Uterus (tissue), 2 donors: ENCODE measurements around the gene TMEM59.

Experiments used
- POLR2A ChIP-seq, 2 donors: fragments of 450-650 bp; IDR thresholded peaks; one replicate each; pipeline ENCODE4 v1.6.1; 2016; ENCODE audit warnings: antibody characterized with exemption in 2 of 2, mild to moderate bottlenecking in 1 of 2, moderate library complexity in 1 of 2
- TF ChIP-seq, protein P1 (sequence below), 4 experiments: fragments of 200-600 bp in 2 of 4; fragments of 450-650 bp in 2 of 4; sonication (generic) in 2 of 4; IDR thresholded peaks; one replicate each; pipeline ENCODE4 v1.5.1; 2016 to 2019; ENCODE audit warnings: antibody characterized with exemption in 4 of 4, mild to moderate bottlenecking in 2 of 4, moderate library complexity in 1 of 4

DNA sequence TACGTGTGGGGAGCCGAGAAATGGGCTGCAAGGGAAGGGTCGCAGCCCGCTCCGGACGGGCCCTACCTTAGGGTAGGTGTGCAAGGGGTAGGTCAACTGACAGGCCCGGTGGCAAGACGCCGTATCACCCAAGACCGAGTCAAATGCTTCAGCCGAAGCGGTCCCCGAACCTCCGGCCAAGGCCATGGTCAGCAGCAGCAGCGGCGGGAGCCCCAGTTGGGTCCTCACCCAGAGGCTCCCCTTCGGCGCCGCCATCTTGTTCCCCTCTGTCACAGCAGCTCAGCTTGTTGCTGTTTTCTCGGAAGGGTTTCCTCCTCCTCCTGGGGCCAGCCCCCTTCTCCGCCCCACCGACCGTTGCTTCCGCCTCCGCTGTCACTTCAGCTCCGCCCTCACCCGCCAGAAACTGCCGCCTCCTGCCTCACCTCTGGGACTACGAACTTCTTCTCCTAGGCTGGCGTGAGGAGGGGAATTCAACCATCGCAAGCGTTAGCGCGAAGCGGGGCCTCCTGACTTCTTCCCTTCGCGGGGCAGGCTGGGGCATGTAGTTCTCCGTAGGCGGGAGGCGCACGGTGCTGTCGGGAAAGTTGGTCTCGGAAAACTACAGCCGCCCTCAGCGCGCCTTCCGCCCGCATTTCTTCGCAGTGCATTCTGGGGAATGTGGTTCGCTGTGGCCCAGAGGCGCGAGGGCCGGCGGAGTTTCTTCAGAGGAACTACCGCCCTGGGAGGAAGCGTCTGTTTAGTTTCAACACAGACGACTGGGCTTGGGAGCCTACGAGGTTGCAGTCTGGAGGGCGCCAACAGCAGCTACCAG lies at the start of gene TMEM59, which contains the start of gene TCEANC2:
- TF ChIP-seq, protein P1, sequence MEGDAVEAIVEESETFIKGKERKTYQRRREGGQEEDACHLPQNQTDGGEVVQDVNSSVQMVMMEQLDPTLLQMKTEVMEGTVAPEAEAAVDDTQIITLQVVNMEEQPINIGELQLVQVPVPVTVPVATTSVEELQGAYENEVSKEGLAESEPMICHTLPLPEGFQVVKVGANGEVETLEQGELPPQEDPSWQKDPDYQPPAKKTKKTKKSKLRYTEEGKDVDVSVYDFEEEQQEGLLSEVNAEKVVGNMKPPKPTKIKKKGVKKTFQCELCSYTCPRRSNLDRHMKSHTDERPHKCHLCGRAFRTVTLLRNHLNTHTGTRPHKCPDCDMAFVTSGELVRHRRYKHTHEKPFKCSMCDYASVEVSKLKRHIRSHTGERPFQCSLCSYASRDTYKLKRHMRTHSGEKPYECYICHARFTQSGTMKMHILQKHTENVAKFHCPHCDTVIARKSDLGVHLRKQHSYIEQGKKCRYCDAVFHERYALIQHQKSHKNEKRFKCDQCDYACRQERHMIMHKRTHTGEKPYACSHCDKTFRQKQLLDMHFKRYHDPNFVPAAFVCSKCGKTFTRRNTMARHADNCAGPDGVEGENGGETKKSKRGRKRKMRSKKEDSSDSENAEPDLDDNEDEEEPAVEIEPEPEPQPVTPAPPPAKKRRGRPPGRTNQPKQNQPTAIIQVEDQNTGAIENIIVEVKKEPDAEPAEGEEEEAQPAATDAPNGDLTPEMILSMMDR (IDR thresholded peaks at IDR 0.05): peak in 2 of 4 experiments; percentile 17 to 20
- TF ChIP-seq POLR2A (IDR thresholded peaks at IDR 0.05): peak; percentile 68 to 77
